ENCODE measurements around the gene GREB1L.

Gene GREB1L

DNA sequence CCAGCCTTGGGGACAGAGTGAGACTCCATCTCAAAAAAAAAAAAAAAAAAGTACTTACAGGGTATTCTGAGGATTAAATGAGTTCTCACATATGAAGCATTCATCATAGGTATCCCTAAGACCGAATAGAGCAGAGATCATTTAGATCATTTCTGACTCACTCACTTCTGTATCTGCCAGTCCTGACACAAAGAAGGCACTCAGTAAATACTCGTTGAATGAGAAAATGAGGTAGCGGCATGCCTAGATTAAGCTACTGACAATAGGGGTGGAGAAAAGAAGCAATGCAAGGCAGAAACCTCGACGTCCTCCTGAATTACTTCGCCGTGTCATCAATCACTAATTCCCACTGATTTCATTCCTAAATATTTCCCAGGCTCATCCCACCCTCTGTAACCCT, 103.8 kb downstream of the GREB1L start:
- Histone ChIP-seq H3K27ac (ENCODE audit: insufficient read depth in 1 of 2, low read depth in 1 of 2, low read length in 2 of 2, poor library complexity in 1 of 2, severe bottlenecking in 2 of 2) (no peak overlapping the region), H3K36me3 (ENCODE audit: control insufficient read depth in 4 of 4, insufficient read depth in 4 of 4, low read length in 3 of 4) (no peaks in the 10 kb centered on the region), H3K27me3 (replicated peaks in 2 of 5; ENCODE audit: control insufficient read depth in 4 of 5, insufficient read depth in 5 of 5, low read length in 4 of 5) (peaks cover 0 to 2% (median 2%) of the 10 kb centered on the region in 5 experiments), H3K9me3 (ENCODE audit: control extremely low read depth in 1 of 5, control insufficient read depth in 4 of 5, insufficient read depth in 2 of 5, low read depth in 1 of 5, low read length in 4 of 5) (no peaks in the 10 kb centered on the region), H3K4me3 (ENCODE audit: control insufficient read depth in 1 of 7, extremely low read depth in 1 of 7, insufficient read depth in 4 of 7, low read depth in 2 of 7, low read length in 6 of 7) (no peak overlapping the region), H3K4me1 (ENCODE audit: control extremely low read depth in 1 of 4, control insufficient read depth in 4 of 4, insufficient read depth in 4 of 4, low read length in 3 of 4) (no peaks in the 10 kb centered on the region)
- ChIA-PET POLR2A (no interaction called here), CTCF (no interaction called here)
- 73% methylated on average over 4 of the region's 7 CpGs for WGBS (ENCODE audit: insufficient coverage)
- DNase-seq: no peak

DNA sequence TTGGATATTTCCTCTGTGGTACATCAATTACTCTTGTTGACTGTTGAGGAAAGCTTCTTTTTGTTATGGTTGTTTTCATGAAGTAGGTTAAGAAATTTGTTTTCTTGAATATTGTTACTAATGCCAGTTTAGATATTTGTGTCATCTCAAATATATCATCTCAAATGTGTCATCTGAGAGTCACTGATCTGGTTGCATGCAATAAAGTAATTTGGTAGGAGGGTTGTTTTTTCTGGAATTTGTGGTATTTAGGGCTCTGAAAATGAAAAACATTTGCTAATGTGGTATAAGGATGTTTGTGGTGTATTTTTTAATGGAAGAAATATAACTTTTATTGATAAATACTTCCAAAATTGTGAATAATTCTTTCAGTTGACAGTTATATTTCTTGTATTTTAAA, 117.7 kb downstream of the GREB1L start:
- Histone ChIP-seq H3K4me3 (ENCODE audit: control insufficient read depth in 1 of 7, extremely low read depth in 1 of 7, insufficient read depth in 4 of 7, low read depth in 2 of 7, low read length in 6 of 7) (no peak overlapping the region), H3K27me3 (replicated peaks in 2 of 5; ENCODE audit: control insufficient read depth in 4 of 5, insufficient read depth in 5 of 5, low read length in 4 of 5) (peaks cover 0 to 6% (median 2%) of the 10 kb centered on the region in 5 experiments), H3K36me3 (ENCODE audit: control insufficient read depth in 4 of 4, insufficient read depth in 4 of 4, low read length in 3 of 4) (no peaks in the 10 kb centered on the region), H3K27ac (ENCODE audit: insufficient read depth in 1 of 2, low read depth in 1 of 2, low read length in 2 of 2, poor library complexity in 1 of 2, severe bottlenecking in 2 of 2) (no peak overlapping the region), H3K9me3 (ENCODE audit: control extremely low read depth in 1 of 5, control insufficient read depth in 4 of 5, insufficient read depth in 2 of 5, low read depth in 1 of 5, low read length in 4 of 5) (peaks cover 0 to 1% (median 0%) of the 10 kb centered on the region in 5 experiments), H3K4me1 (ENCODE audit: control extremely low read depth in 1 of 4, control insufficient read depth in 4 of 4, insufficient read depth in 4 of 4, low read length in 3 of 4) (no peaks in the 10 kb centered on the region)
- no peak for DNase-seq
- ChIA-PET CTCF (interaction anchor here (0.6 kb wide), 1 partner anchor 60 kb away, joined by 3 read pairs; no protein-coding TSS in a partner anchor), POLR2A (no interaction called here)

DNA sequence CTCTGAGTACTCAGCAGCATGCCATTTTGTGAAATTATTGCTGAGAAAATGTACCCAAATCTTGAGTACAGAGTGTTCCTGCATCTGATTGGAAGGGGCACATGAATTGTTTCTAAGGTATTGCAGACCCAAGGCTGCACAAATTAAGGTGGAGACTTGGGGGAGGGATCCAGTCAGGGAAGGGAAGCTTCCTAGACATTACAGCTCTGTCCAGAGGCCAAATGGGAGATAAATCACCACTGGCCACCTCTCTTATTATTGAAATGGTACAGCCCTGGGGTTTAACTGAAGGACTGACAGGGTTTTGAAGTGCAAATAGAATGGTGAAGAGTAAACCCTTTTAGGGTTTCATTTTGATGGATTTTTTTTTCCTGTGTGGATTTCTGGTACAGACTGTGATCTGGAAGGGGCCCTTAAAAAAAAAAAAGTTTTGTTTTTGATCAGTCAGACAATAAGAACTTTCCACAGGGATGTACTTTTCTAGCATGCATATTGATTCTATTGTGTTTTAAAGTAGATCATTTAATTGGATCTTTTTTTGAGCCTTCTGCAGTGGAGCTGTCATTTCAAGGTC, 119.4 kb downstream of the GREB1L start:
- no peaks in the 10 kb centered on the region for H3K36me3 ChIP-seq (ENCODE audit: control insufficient read depth in 4 of 4, insufficient read depth in 4 of 4, low read length in 3 of 4)
- ChIA-PET POLR2A (no interaction called here), CTCF (no interaction called here)
- H3K4me3 ChIP-seq (ENCODE audit: control insufficient read depth in 1 of 7, extremely low read depth in 1 of 7, insufficient read depth in 4 of 7, low read depth in 2 of 7, low read length in 6 of 7): no peak overlapping the region
- peaks cover 0 to 6% (median 2%) of the 10 kb centered on the region in 5 experiments for H3K27me3 ChIP-seq (replicated peaks in 2 of 5; ENCODE audit: control insufficient read depth in 4 of 5, insufficient read depth in 5 of 5, low read length in 4 of 5)
- no peak overlapping the region for H3K27ac ChIP-seq (ENCODE audit: insufficient read depth in 1 of 2, low read depth in 1 of 2, low read length in 2 of 2, poor library complexity in 1 of 2, severe bottlenecking in 2 of 2)
- DNase-seq: no peak
- H3K4me1 ChIP-seq (ENCODE audit: control extremely low read depth in 1 of 4, control insufficient read depth in 4 of 4, insufficient read depth in 4 of 4, low read length in 3 of 4): no peaks in the 10 kb centered on the region
- H3K9me3 ChIP-seq (ENCODE audit: control extremely low read depth in 1 of 5, control insufficient read depth in 4 of 5, insufficient read depth in 2 of 5, low read depth in 1 of 5, low read length in 4 of 5): peaks cover 0 to 1% (median 0%) of the 10 kb centered on the region in 5 experiments

DNA sequence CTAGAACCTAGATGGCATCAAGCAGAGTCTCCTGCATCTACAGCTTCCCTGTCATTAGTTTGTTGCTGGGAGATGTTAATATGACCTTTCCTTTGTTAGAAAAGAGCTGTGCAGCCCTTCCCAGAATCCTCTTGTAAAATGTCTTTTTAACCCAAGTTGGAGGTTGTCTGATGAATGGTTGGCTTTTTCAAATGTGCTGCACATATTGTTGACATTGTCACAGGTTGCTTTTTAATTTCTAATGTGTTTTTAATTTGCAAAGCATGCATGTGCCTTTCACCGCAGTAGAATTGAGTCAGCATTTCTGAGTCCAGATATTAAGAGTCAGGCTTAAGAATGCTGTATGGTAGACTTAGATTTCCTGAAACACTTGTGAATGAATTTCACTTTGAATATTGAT, 120.8 kb downstream of the GREB1L start:
- WGBS (ENCODE audit: insufficient coverage): 82% methylated on average over 1 of the region's 1 CpG
- H3K36me3 ChIP-seq (ENCODE audit: control insufficient read depth in 4 of 4, insufficient read depth in 4 of 4, low read length in 3 of 4): no peaks in the 10 kb centered on the region
- CTCF ChIA-PET: no interaction called here
- DNase-seq: no peak
- H3K9me3 ChIP-seq (ENCODE audit: control extremely low read depth in 1 of 5, control insufficient read depth in 4 of 5, insufficient read depth in 2 of 5, low read depth in 1 of 5, low read length in 4 of 5): no peaks in the 10 kb centered on the region
- no peak overlapping the region for H3K4me3 ChIP-seq (ENCODE audit: control insufficient read depth in 1 of 7, extremely low read depth in 1 of 7, insufficient read depth in 4 of 7, low read depth in 2 of 7, low read length in 6 of 7)
- no peaks in the 10 kb centered on the region for H3K4me1 ChIP-seq (ENCODE audit: control extremely low read depth in 1 of 4, control insufficient read depth in 4 of 4, insufficient read depth in 4 of 4, low read length in 3 of 4)
- POLR2A ChIA-PET: no interaction called here
- peaks cover 0 to 6% (median 2%) of the 10 kb centered on the region in 5 experiments for H3K27me3 ChIP-seq (replicated peaks in 2 of 5; ENCODE audit: control insufficient read depth in 4 of 5, insufficient read depth in 5 of 5, low read length in 4 of 5)
- H3K27ac ChIP-seq (ENCODE audit: insufficient read depth in 1 of 2, low read depth in 1 of 2, low read length in 2 of 2, poor library complexity in 1 of 2, severe bottlenecking in 2 of 2): no peak overlapping the region

DNA sequence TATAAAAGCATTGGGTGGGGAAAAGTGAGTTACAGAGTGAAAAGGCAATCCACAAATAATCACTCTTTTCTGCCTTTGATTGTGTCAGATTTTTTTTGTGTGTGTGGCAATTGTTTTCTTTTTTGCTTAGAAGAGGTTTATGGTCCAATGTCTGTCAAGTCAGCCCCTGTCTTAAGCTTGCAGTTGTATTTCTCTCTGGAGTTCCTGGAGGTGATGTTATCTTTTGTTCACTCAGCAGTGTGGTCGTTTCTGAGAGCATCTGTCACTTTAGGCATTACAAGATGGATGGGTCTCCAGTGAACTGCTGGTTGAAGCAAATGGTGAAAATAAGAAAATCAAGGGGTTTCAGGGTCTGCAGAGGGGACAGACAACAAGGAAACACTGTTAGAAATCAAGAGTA, 121.3 kb downstream of the GREB1L start:
- peaks cover 0 to 6% (median 2%) of the 10 kb centered on the region in 5 experiments for H3K27me3 ChIP-seq (replicated peaks in 2 of 5; ENCODE audit: control insufficient read depth in 4 of 5, insufficient read depth in 5 of 5, low read length in 4 of 5)
- 0% methylated on average over 1 of the region's 1 CpG for WGBS (ENCODE audit: insufficient coverage)

DNA sequence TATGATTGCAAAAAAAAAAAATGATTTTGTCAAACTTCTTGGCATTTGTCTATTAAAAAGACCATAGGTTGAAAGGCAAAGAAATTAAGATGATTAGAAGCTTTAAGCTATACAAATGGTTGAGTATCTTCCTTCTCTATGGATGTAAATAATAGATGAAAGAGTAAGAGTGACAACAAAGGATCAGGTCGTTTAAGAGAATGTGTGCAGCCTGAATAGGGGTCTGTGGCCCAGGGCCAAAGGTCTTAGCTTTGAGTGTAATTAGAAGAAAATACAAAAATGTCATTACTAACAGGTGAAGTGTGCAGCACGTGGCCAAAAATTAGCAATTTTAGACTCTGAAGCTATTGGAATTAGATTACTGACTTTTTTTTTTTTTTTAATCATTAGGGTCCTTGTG, 122.4 kb downstream of the GREB1L start:
- POLR2A ChIA-PET: no interaction called here
- WGBS (ENCODE audit: insufficient coverage): 73% methylated on average over 2 of the region's 2 CpGs
- Histone ChIP-seq H3K4me3 (ENCODE audit: control insufficient read depth in 1 of 7, extremely low read depth in 1 of 7, insufficient read depth in 4 of 7, low read depth in 2 of 7, low read length in 6 of 7) (no peak overlapping the region), H3K27me3 (replicated peaks in 2 of 5; ENCODE audit: control insufficient read depth in 4 of 5, insufficient read depth in 5 of 5, low read length in 4 of 5) (peaks cover 0 to 6% (median 2%) of the 10 kb centered on the region in 5 experiments), H3K4me1 (ENCODE audit: control extremely low read depth in 1 of 4, control insufficient read depth in 4 of 4, insufficient read depth in 4 of 4, low read length in 3 of 4) (no peaks in the 10 kb centered on the region), H3K9me3 (ENCODE audit: control extremely low read depth in 1 of 5, control insufficient read depth in 4 of 5, insufficient read depth in 2 of 5, low read depth in 1 of 5, low read length in 4 of 5) (no peaks in the 10 kb centered on the region), H3K27ac (ENCODE audit: insufficient read depth in 1 of 2, low read depth in 1 of 2, low read length in 2 of 2, poor library complexity in 1 of 2, severe bottlenecking in 2 of 2) (no peak overlapping the region), H3K36me3 (ENCODE audit: control insufficient read depth in 4 of 4, insufficient read depth in 4 of 4, low read length in 3 of 4) (no peaks in the 10 kb centered on the region)
- CTCF ChIA-PET: no interaction called here
- no peak for DNase-seq

More for the DNA sequence above, 121.3 kb downstream of the GREB1L start:
- Histone ChIP-seq H3K4me3 (ENCODE audit: control insufficient read depth in 1 of 7, extremely low read depth in 1 of 7, insufficient read depth in 4 of 7, low read depth in 2 of 7, low read length in 6 of 7) (no peak overlapping the region), H3K9me3 (ENCODE audit: control extremely low read depth in 1 of 5, control insufficient read depth in 4 of 5, insufficient read depth in 2 of 5, low read depth in 1 of 5, low read length in 4 of 5) (no peaks in the 10 kb centered on the region), H3K4me1 (ENCODE audit: control extremely low read depth in 1 of 4, control insufficient read depth in 4 of 4, insufficient read depth in 4 of 4, low read length in 3 of 4) (no peaks in the 10 kb centered on the region), H3K36me3 (ENCODE audit: control insufficient read depth in 4 of 4, insufficient read depth in 4 of 4, low read length in 3 of 4) (no peaks in the 10 kb centered on the region), H3K27ac (ENCODE audit: insufficient read depth in 1 of 2, low read depth in 1 of 2, low read length in 2 of 2, poor library complexity in 1 of 2, severe bottlenecking in 2 of 2) (no peak overlapping the region)
- ChIA-PET CTCF (no interaction called here), POLR2A (no interaction called here)
- DNase-seq: no peak

DNA sequence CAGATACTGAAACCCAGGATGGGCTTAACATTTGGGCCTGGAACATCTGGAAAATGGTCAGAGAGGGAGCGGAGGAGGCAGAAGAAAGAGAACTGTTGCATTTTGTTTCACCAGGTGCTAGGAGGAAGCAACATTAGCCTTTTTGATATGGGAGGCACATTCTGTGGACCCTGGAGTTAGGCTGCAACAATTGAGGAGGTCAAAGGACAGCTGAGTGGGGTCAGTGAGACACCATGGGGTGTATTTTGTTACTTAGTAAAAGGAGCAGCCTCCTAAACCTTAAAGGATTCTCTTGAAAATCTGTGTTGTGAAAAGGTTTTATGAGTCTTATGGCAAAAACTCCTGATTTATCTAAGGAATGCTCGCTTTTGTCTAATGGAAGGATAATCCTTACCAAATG, 124.9 kb downstream of the GREB1L start:
- Histone ChIP-seq H3K27ac (ENCODE audit: insufficient read depth in 1 of 2, low read depth in 1 of 2, low read length in 2 of 2, poor library complexity in 1 of 2, severe bottlenecking in 2 of 2) (no peak overlapping the region), H3K27me3 (replicated peaks in 2 of 5; ENCODE audit: control insufficient read depth in 4 of 5, insufficient read depth in 5 of 5, low read length in 4 of 5) (peaks cover 0 to 5% (median 2%) of the 10 kb centered on the region in 5 experiments), H3K4me3 (ENCODE audit: control insufficient read depth in 1 of 7, extremely low read depth in 1 of 7, insufficient read depth in 4 of 7, low read depth in 2 of 7, low read length in 6 of 7) (no peak overlapping the region), H3K36me3 (ENCODE audit: control insufficient read depth in 4 of 4, insufficient read depth in 4 of 4, low read length in 3 of 4) (no peaks in the 10 kb centered on the region), H3K4me1 (ENCODE audit: control extremely low read depth in 1 of 4, control insufficient read depth in 4 of 4, insufficient read depth in 4 of 4, low read length in 3 of 4) (no peaks in the 10 kb centered on the region), H3K9me3 (ENCODE audit: control extremely low read depth in 1 of 5, control insufficient read depth in 4 of 5, insufficient read depth in 2 of 5, low read depth in 1 of 5, low read length in 4 of 5) (no peaks in the 10 kb centered on the region)
- DNase-seq: no peak
- ChIA-PET CTCF (no interaction called here), POLR2A (no interaction called here)
- 100% methylated on average over 2 of the region's 2 CpGs for WGBS (ENCODE audit: insufficient coverage)
